ENCODE measurements around the gene TIMM22. TPM values are rescaled to one million over a fixed set of nuclear protein-coding genes. Genes with fewer than 3 reads are reported as not detected.
A peak's percentile ranks its signal among the peaks of the same experiment; 100 is the strongest.

TIMM22 gene
- polyA plus RNA-seq, 1 experiment: 14.3 TPM

- POLR2A ChIA-PET: no interaction called here
- TF ChIP-seq CTCF (IDR thresholded peaks at IDR 0.05; ENCODE audit: insufficient read depth, low read depth, low read length): no peak
- H3K27me3 ChIP-seq (ENCODE audit: control insufficient read depth, insufficient read depth, low read length): no peaks in the 10 kb centered on the region
- CTCF ChIA-PET: interaction anchor here (1.2 to 1.8 kb wide), 4 partner anchors 58 to 181 kb away, joined by 3 to 5 read pairs (median 3); no protein-coding TSS in a partner anchor
- DNase-seq (ENCODE audit: low read depth): no peak
- peak overlapping the region; percentile 3; the same call in 1 of the 2 replicates for H3K4me3 ChIP-seq (ENCODE audit: low read depth, low read length)
- H3K36me3 ChIP-seq (ENCODE audit: control insufficient read depth, insufficient read depth, low read length): no peaks in the 10 kb centered on the region
Measured at GRCh38 chr17:975371-975915, 21.5 kb upstream of the TIMM22 start.

GRCh38 chr17:976312-976711 is 20.6 kb upstream of the TIMM22 start:
- CTCF ChIA-PET: interaction anchor here (0.6 to 1.8 kb wide), 6 partner anchors 11 to 228 kb away, joined by 3 to 5 read pairs (median 4); no protein-coding TSS in a partner anchor
- DNase-seq (ENCODE audit: low read depth): no peak
- Histone ChIP-seq H3K36me3 (ENCODE audit: control insufficient read depth, insufficient read depth, low read length) (no peaks in the 10 kb centered on the region), H3K4me3 (ENCODE audit: low read depth, low read length) (peak overlapping the region; percentile 91), H3K27me3 (ENCODE audit: control insufficient read depth, insufficient read depth, low read length) (no peaks in the 10 kb centered on the region)
- TF ChIP-seq CTCF (IDR thresholded peaks at IDR 0.05; ENCODE audit: insufficient read depth, low read depth, low read length): no peak
- POLR2A ChIA-PET: no interaction called here

GRCh38 chr17:977166-977565 is 19.8 kb upstream of the TIMM22 start:
- CTCF ChIA-PET: interaction anchor here (0.6 to 1.8 kb wide), 6 partner anchors 12 to 229 kb away, joined by 3 to 5 read pairs (median 4); no protein-coding TSS in a partner anchor
- no peak for DNase-seq (ENCODE audit: low read depth)
- H3K4me3 ChIP-seq (ENCODE audit: low read depth, low read length): peak overlapping the region; percentile 91
- TF ChIP-seq CTCF (IDR thresholded peaks at IDR 0.05; ENCODE audit: insufficient read depth, low read depth, low read length): no peak
- H3K27me3 ChIP-seq (ENCODE audit: control insufficient read depth, insufficient read depth, low read length): no peaks in the 10 kb centered on the region
- POLR2A ChIA-PET: no interaction called here
- H3K36me3 ChIP-seq (ENCODE audit: control insufficient read depth, insufficient read depth, low read length): no peaks in the 10 kb centered on the region

GRCh38 chr17:978103-979093 is 18.5 kb upstream of the TIMM22 start:
- no peaks in the 10 kb centered on the region for H3K36me3 ChIP-seq (ENCODE audit: control insufficient read depth, insufficient read depth, low read length)
- ChIA-PET POLR2A (interaction anchor here (0.6 kb wide), 2 partner anchors 178 to 183 kb away, joined by 3 to 8 read pairs; no protein-coding TSS in a partner anchor), CTCF (interaction anchor here (0.7 to 1.5 kb wide), 5 partner anchors 13 to 225 kb away, joined by 3 to 5 read pairs (median 4); no protein-coding TSS in a partner anchor)
- H3K4me3 ChIP-seq (ENCODE audit: low read depth, low read length): peak overlapping the region; percentile 91
- no peak for DNase-seq (ENCODE audit: low read depth)
- no peaks in the 10 kb centered on the region for H3K27me3 ChIP-seq (ENCODE audit: control insufficient read depth, insufficient read depth, low read length)
- no peak for TF ChIP-seq CTCF (IDR thresholded peaks at IDR 0.05; ENCODE audit: insufficient read depth, low read depth, low read length)

GRCh38 chr17:979212-979538 is 17.8 kb upstream of the TIMM22 start:
- CTCF ChIA-PET: interaction anchor here (0.9 to 5.4 kb wide), 16 partner anchors 10 to 276 kb away, joined by 3 to 66 read pairs (median 6); partner anchors contain the start of genes GLOD4, MRM3 and TIMM22
- DNase-seq (ENCODE audit: low read depth): no peak
- Histone ChIP-seq H3K4me3 (ENCODE audit: low read depth, low read length) (peak overlapping the region; percentile 91), H3K36me3 (ENCODE audit: control insufficient read depth, insufficient read depth, low read length) (no peaks in the 10 kb centered on the region), H3K27me3 (ENCODE audit: control insufficient read depth, insufficient read depth, low read length) (no peaks in the 10 kb centered on the region)
- no peak for TF ChIP-seq CTCF (IDR thresholded peaks at IDR 0.05; ENCODE audit: insufficient read depth, low read depth, low read length)
- POLR2A ChIA-PET: no interaction called here

Data from BJ (cell line).